HepG2 (cell line): ENCODE measurements around the gene LAMA5. TPM values are rescaled to one million over a fixed set of nuclear protein-coding genes. Genes with fewer than 3 reads are reported as not detected.

ENCODE experiments used
- ADNP ChIP-seq: sonication (generic); formaldehyde crosslinking; IDR thresholded peaks from 2 replicates; pipeline ENCODE4 v1.4.0; 2020; ENCODE audit warnings: missing genetic modification reagents
- BRD4 ChIP-seq: sonication (generic); formaldehyde crosslinking; IDR thresholded peaks from 2 replicates; pipeline ENCODE4 v1.4.0; 2020; ENCODE audit warnings: missing genetic modification reagents
- DMAP1 ChIP-seq: IDR thresholded peaks from 2 replicates; pipeline ENCODE4 v1.6.1; 2016
- FOXM1 ChIP-seq: sonication (generic); formaldehyde crosslinking; IDR thresholded peaks from 2 replicates; pipeline ENCODE4 v1.5.0; 2020; ENCODE audit warnings: missing genetic modification reagents
- HOXA3 ChIP-seq: sonication (generic); formaldehyde crosslinking; IDR thresholded peaks from 2 replicates; pipeline ENCODE4 v1.5.0; 2020; ENCODE audit warnings: missing genetic modification reagents
- IKZF1 ChIP-seq: fragments of 450-650 bp; IDR thresholded peaks from 2 replicates; pipeline ENCODE4 v1.7.1; 2016
- MIER2 ChIP-seq: IDR thresholded peaks from 2 replicates; pipeline ENCODE4 v1.6.1; 2016; ENCODE audit warnings: missing biosample characterization, missing genetic modification reagents
- PHF20 ChIP-seq: sonication (generic); formaldehyde crosslinking; IDR thresholded peaks from 2 replicates; pipeline ENCODE4 v1.5.0; 2020; ENCODE audit warnings: mild to moderate bottlenecking, missing genetic modification reagents
- RAD51 ChIP-seq: fragments of 450-650 bp; IDR thresholded peaks from 2 replicates; pipeline ENCODE4 v1.6.1; 2016; ENCODE audit warnings: borderline replicate concordance
- RARG ChIP-seq: sonication (generic); formaldehyde crosslinking; IDR thresholded peaks from 2 replicates; pipeline ENCODE4 v1.4.0; 2020; ENCODE audit warnings: low read depth, mild to moderate bottlenecking, missing genetic modification reagents
- SMAD1 ChIP-seq: sonication (generic); formaldehyde crosslinking; IDR thresholded peaks from 2 replicates; pipeline ENCODE4 v1.4.0; 2020; ENCODE audit warnings: missing genetic modification reagents, low read depth, mild to moderate bottlenecking, borderline replicate concordance
- SRF ChIP-seq: IDR thresholded peaks from 2 replicates; pipeline ENCODE4 v1.6.1; 2011; ENCODE audit warnings: mild to moderate bottlenecking, low read depth, low read length, moderate library complexity
- THYN1 ChIP-seq: sonication (generic); formaldehyde crosslinking; IDR thresholded peaks from 2 replicates; pipeline ENCODE4 v1.8.1; 2023; ENCODE audit warnings: low read depth, mild to moderate bottlenecking, moderate library complexity, missing genetic modification reagents, borderline replicate concordance
- TRIM24 ChIP-seq: sonication (generic); formaldehyde crosslinking; IDR thresholded peaks from 2 replicates; pipeline ENCODE4 v1.8.0; 2022; ENCODE audit warnings: mild to moderate bottlenecking, missing genetic modification reagents
- ZNF30 ChIP-seq: sonication (generic); formaldehyde crosslinking; IDR thresholded peaks from 2 replicates; pipeline ENCODE4 v1.5.0; 2020; ENCODE audit warnings: mild to moderate bottlenecking, missing genetic modification reagents
- ZNF549 ChIP-seq: sonication (generic); formaldehyde crosslinking; IDR thresholded peaks from 2 replicates; pipeline ENCODE4 v1.5.0; 2020; ENCODE audit warnings: missing genetic modification reagents
- ZNF703 ChIP-seq: sonication (generic); formaldehyde crosslinking; IDR thresholded peaks from 2 replicates; pipeline ENCODE4 v1.5.1; 2020; ENCODE audit warnings: missing genetic modification reagents, mild to moderate bottlenecking, moderate library complexity, borderline replicate concordance
- ZNF83 ChIP-seq: sonication (generic); formaldehyde crosslinking; IDR thresholded peaks from 2 replicates; pipeline ENCODE4 v1.4.0; 2020; ENCODE audit warnings: missing genetic modification reagents, mild to moderate bottlenecking, borderline replicate concordance
- polyA plus RNA-seq, 8 experiments: library from polyadenylated mRNA; depleted of rRNA in 3 of 8; stranded (reverse) in 7 of 8; unstranded in 1 of 8; fragments of >200 nt; fragmentation: Illumina TruSeq in 4 of 8; extraction: Trizol in 4 of 8; gene quantifications; 2 replicates each; pipeline versions ENCODE4 v1.2.1 to v1.2.3, GENCODE V29; 2011 to 2016; ENCODE audit warnings: low read depth in 4 of 8, missing spikeins in 1 of 8, mixed read lengths in 1 of 8; ENCODE audit not compliant: insufficient read depth in 1 of 8
- total RNA-seq, 5 experiments: library from RNA; depleted of rRNA; stranded (reverse); fragments of >200 nt; fragmentation: Illumina TruSeq; extraction: Trizol; gene quantifications; 2 replicates each; pipeline ENCODE4 v1.2.3, GENCODE V29; 2016; ENCODE audit warnings: low read depth in 1 of 5
- TF ChIP-seq, protein P1 (sequence below): sonication (generic); formaldehyde crosslinking; IDR thresholded peaks from 2 replicates; pipeline ENCODE4 v1.5.1; 2020; ENCODE audit warnings: missing genetic modification reagents, mild to moderate bottlenecking, borderline replicate concordance
- TF ChIP-seq, protein P2 (sequence below): IDR thresholded peaks from 2 replicates; pipeline ENCODE4 v1.6.1; 2016; ENCODE audit warnings: mild to moderate bottlenecking, missing biosample characterization, missing genetic modification reagents
- TF ChIP-seq, protein P3 (sequence below): sonication (generic); formaldehyde crosslinking; IDR thresholded peaks from 2 replicates; pipeline ENCODE4 v1.8.1; 2023; ENCODE audit warnings: mild to moderate bottlenecking, inconsistent platforms, moderate library complexity, missing genetic modification reagents, borderline replicate concordance
- TF ChIP-seq, protein P4 (sequence below): sonication (generic); formaldehyde crosslinking; conservative IDR thresholded peaks from 2 replicates; pipeline ENCODE4 v1.4.0; 2020; ENCODE audit warnings: missing genetic modification reagents
- TF ChIP-seq, protein P5 (sequence below): sonication (generic); formaldehyde crosslinking; IDR thresholded peaks from 2 replicates; pipeline ENCODE4 v1.5.0; 2020; ENCODE audit warnings: missing genetic modification reagents, mild to moderate bottlenecking, borderline replicate concordance

The LAMA5 gene
- total and polyA plus RNA-seq, 2 of the 13 experiments (the other 11 are each of a cell fraction or from before 2014, with no cell fraction given), result 21.0 to 44.7 TPM

DNA sequence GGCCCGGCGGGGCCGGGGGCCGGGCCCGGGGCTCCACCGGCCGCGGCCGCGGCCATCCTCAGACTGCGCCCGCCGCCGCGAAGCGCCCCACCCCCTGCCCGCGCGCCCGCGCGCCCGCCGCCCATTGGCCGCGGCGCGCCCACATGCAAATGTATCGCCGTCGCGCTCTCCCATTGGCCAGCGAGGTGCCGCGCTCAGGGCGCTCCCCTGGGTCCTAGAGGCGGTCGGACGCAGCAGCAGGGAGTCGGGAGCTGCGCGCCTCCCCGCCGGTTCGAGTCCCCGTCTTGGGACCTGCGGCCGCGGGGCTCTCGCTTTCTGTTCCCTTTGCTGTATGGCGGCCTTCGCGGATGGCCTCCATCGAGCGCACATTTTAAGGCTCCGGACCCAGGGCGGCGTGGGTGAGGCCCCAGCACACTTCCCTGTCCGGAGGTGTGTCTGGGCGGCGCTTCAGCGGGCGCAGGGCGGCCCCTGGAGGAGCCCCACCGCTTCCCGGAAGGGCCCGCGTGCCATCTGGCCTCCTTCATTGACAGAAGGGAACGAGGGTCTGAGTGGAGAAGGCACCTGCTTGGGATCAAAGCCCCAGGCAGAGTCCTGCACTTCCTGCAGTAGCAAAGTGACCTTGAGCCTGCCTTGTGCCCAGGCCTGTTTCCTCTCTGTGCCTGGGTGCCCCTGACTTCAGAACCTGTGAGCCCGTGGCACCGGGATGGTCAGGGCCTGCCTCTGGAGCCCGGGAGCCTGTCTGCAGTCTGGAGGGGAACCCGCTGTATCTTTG, 40.3 kb upstream of the LAMA5 start, which contains the start of gene CABLES2 (continued):
- TF ChIP-seq ZNF30 (CRISPR knock-in tag), result peak; percentile 24; the same call in 1 of the 2 replicates
- TF ChIP-seq ZNF83 (CRISPR knock-in tag), result peak; percentile 88; the same call in 1 of the 2 replicates
- peak; percentile 91; the same call in 1 of the 2 replicates for TF ChIP-seq SMAD1 (CRISPR knock-in tag)
- TF ChIP-seq THYN1, result no peak
- TF ChIP-seq MIER2, result peak; percentile 71
- TF ChIP-seq ZNF549 (CRISPR knock-in tag), result peak; percentile 87
- no peak for TF ChIP-seq TRIM24
- no peak for TF ChIP-seq IKZF1
- no peak for TF ChIP-seq ZNF703 (CRISPR knock-in tag)
- TF ChIP-seq, protein P1, sequence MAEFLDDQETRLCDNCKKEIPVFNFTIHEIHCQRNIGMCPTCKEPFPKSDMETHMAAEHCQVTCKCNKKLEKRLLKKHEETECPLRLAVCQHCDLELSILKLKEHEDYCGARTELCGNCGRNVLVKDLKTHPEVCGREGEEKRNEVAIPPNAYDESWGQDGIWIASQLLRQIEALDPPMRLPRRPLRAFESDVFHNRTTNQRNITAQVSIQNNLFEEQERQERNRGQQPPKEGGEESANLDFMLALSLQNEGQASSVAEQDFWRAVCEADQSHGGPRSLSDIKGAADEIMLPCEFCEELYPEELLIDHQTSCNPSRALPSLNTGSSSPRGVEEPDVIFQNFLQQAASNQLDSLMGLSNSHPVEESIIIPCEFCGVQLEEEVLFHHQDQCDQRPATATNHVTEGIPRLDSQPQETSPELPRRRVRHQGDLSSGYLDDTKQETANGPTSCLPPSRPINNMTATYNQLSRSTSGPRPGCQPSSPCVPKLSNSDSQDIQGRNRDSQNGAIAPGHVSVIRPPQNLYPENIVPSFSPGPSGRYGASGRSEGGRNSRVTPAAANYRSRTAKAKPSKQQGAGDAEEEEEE (CRISPR knock-in tag), result no peak
- TF ChIP-seq HOXA3 (CRISPR knock-in tag), result peak; percentile 88
- TF ChIP-seq, protein P2, sequence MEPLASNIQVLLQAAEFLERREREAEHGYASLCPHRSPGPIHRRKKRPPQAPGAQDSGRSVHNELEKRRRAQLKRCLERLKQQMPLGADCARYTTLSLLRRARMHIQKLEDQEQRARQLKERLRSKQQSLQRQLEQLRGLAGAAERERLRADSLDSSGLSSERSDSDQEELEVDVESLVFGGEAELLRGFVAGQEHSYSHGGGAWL, result peak; percentile 91
- peak; percentile 79; the same call in 1 of the 2 replicates for TF ChIP-seq FOXM1
- 0 out of 2 replicates have a peak, but pooled peaks have one; percentile 55 for TF ChIP-seq PHF20 (CRISPR knock-in tag)
- TF ChIP-seq DMAP1 (CRISPR knock-in tag), result no peak
- TF ChIP-seq, protein P3, sequence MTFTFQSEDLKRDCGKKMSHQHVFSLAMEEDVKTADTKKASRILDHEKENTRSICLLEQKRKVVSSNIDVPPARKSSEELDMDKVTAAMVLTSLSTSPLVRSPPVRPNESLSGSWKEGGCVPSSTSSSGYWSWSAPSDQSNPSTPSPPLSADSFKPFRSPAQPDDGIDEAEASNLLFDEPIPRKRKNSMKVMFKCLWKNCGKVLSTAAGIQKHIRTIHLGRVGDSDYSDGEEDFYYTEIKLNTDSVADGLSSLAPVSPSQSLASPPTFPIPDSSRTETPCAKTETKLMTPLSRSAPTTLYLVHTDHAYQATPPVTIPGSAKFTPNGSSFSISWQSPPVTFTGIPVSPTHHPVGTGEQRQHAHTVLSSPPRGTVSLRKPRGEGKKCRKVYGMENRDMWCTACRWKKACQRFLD (CRISPR knock-in tag), result peak; percentile 91
- no peak for TF ChIP-seq RAD51
- TF ChIP-seq RARG, result 0 out of 2 replicates have a peak, but pooled peaks have one; percentile 71
- no peak for TF ChIP-seq SRF
- TF ChIP-seq ADNP (CRISPR knock-in tag), result peak; percentile 100
- TF ChIP-seq, protein P4, sequence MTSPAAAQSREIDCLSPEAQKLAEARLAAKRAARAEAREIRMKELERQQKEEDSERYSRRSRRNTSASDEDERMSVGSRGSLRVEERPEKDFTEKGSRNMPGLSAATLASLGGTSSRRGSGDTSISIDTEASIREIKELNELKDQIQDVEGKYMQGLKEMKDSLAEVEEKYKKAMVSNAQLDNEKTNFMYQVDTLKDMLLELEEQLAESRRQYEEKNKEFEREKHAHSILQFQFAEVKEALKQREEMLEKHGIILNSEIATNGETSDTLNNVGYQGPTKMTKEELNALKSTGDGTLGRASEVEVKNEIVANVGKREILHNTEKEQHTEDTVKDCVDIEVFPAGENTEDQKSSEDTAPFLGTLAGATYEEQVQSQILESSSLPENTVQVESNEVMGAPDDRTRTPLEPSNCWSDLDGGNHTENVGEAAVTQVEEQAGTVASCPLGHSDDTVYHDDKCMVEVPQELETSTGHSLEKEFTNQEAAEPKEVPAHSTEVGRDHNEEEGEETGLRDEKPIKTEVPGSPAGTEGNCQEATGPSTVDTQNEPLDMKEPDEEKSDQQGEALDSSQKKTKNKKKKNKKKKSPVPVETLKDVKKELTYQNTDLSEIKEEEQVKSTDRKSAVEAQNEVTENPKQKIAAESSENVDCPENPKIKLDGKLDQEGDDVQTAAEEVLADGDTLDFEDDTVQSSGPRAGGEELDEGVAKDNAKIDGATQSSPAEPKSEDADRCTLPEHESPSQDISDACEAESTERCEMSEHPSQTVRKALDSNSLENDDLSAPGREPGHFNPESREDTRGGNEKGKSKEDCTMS, result no peak
- TF ChIP-seq, protein P5, sequence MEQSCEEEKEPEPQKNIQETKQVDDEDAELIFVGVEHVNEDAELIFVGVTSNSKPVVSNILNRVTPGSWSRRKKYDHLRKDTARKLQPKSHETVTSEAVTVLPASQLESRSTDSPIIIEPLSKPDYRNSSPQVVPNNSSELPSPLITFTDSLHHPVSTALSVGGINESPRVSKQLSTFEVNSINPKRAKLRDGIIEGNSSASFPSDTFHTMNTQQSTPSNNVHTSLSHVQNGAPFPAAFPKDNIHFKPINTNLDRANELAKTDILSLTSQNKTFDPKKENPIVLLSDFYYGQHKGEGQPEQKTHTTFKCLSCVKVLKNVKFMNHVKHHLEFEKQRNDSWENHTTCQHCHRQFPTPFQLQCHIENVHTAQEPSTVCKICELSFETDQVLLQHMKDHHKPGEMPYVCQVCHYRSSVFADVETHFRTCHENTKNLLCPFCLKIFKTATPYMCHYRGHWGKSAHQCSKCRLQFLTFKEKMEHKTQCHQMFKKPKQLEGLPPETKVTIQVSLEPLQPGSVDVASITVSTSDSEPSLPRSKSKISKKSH (CRISPR knock-in tag), result peak; percentile 93; the same call in 1 of the 2 replicates
- peak; percentile 87; the same call in 1 of the 2 replicates for TF ChIP-seq BRD4 (CRISPR knock-in tag)
